Measurements from ENCODE around the gene CCDC124.

CCDC124 gene

GRCh38 chr19:17944301-17944700 is 11.5 kb downstream of the CCDC124 start:
- Histone ChIP-seq H3K9me3 (ENCODE audit: control insufficient read depth, insufficient read depth, low read length) (no peaks in the 10 kb centered on the region), H3K9ac (ENCODE audit: low read depth, low read length) (no peak overlapping the region), H3K36me3 (ENCODE audit: insufficient read depth, low read length) (no peaks in the 10 kb centered on the region), H3K4me1 (ENCODE audit: insufficient read depth, low read length) (no peaks in the 10 kb centered on the region; the same call in 1 of the 2 replicates)

DNA sequence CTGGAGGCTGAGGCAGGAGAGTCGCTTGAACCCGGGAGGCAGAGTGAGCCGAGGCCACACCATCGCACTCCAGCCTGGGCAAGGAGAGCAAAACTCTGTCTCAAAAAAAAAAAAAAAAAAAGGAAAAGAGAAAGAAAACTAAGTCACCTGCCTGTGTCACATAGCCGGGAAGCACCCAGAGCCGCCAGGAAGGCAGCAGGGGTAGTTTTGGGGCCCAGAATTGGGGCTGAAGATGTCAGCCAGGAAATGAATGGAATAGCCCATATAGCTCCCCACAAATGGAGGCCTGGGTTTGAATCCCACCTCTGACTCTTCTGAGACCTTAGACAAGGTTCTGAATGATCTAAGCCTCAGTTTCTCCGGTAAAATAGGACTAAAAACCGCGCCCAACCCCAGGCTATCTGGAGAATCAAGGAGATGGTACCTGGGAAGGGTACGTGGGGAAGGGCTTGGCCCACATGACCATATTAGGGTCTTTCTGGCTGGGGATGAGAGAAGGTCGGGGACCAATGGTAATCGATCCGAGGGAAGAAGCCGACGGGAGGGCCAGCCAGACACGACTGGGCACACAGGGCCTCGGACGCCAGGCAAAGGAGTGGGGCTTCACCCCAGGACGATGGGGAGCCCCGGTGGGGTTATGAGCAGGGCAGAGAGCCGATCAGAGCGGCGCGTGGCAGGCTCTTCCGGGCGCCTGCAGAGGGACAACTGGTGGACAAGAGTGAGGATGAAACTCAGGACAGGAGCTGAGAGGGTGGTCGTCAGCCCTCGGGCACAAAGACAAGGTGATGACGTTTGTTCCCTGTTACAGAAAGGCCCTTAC is 14.4 kb downstream of the CCDC124 start:
- Histone ChIP-seq H3K36me3 (ENCODE audit: insufficient read depth, low read length) (no peaks in the 10 kb centered on the region), H3K9me3 (ENCODE audit: control insufficient read depth, insufficient read depth, low read length) (no peaks in the 10 kb centered on the region), H3K9ac (ENCODE audit: low read depth, low read length) (peak overlapping the region; percentile 55), H3K4me1 (ENCODE audit: insufficient read depth, low read length) (no peaks in the 10 kb centered on the region; the same call in 1 of the 2 replicates)

- Histone ChIP-seq H3K4me1 (ENCODE audit: insufficient read depth, low read length) (peaks cover under 1% of the 10 kb centered on the region; the same call in 1 of the 2 replicates), H3K9ac (ENCODE audit: low read depth, low read length) (no peak overlapping the region; the same call in 1 of the 2 replicates), H3K36me3 (ENCODE audit: insufficient read depth, low read length) (no peaks in the 10 kb centered on the region), H3K9me3 (ENCODE audit: control insufficient read depth, insufficient read depth, low read length) (no peaks in the 10 kb centered on the region)
Observed at GRCh38 chr19:17947815-17948513, 15.1 kb downstream of the CCDC124 start.

DNA sequence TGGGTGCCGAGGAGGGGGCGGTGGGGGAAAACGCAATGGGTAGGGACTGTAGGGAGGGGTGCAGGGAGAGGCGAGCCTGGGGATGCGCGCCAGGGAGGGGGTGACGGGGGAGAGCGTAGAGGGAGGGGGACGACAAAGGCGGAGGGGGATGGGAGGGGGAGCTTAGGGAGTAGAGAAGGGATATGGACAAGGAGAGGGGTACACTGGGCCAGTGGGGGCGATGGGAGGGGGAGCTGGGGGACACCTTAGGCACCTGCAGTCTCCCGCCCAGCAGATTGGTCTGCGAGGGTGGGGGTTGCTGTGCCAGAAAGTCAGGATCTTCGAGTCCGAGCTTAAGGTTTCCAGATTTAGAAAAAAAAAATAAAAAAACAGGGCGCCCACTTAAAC is 15.7 kb downstream of the CCDC124 start:
- Histone ChIP-seq H3K4me1 (ENCODE audit: insufficient read depth, low read length) (peaks cover 5% of the 10 kb centered on the region; the same call in 1 of the 2 replicates), H3K36me3 (ENCODE audit: insufficient read depth, low read length) (no peaks in the 10 kb centered on the region), H3K9me3 (ENCODE audit: control insufficient read depth, insufficient read depth, low read length) (no peaks in the 10 kb centered on the region), H3K9ac (ENCODE audit: low read depth, low read length) (peak overlapping the region; percentile 55)

DNA sequence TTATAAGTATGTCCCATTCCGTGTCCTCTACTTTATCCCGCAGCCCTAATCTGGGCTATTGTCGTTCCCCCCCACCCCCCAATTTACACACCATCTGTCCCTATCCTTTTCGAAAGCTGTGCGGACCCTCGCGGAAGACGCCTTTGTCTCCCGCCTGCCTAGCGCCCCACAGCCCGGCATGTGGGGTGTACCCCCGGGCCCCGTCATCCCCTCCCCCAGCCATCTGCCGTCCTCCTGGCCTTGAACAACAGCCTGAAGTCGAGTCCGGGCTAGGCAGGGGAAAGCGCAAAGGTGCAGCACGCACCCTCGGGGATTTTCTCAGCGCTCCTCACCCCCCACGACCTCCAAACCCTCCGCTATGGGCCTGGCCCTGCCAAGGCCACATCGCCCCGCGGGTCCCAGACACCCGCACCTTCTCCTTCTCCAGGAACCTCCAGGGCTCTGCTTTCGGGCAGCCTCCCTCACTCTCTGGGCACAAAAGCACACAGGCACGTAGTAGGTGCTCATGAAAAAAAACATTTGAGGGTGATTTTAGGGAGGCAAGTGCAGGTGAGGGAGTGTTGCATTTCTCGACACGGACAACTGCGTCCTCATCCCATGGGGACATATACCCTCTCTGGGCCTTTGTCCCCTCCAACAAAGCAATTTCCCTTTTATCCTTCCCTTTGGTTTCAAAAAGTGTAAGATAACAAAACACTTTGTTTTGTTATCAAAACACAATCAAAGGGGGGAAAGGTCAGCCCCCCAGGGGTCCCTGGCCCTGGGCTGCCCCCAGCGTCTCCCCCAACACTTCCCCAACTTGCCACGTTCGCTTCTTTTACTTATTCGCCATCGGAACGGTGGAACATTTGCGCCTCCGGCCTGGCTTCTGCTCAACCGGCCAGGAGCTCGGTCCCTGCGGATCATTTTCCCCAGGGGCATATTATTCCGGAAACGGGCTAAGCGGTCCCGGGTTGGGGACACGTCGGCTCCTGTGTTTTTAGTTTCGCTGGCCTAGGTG is 16.4 kb downstream of the CCDC124 start:
- Histone ChIP-seq H3K36me3 (ENCODE audit: insufficient read depth, low read length) (no peaks in the 10 kb centered on the region), H3K9me3 (ENCODE audit: control insufficient read depth, insufficient read depth, low read length) (no peaks in the 10 kb centered on the region), H3K9ac (ENCODE audit: low read depth, low read length) (peak overlapping the region; percentile 55), H3K4me1 (ENCODE audit: insufficient read depth, low read length) (peaks cover 11% of the 10 kb centered on the region)

DNA sequence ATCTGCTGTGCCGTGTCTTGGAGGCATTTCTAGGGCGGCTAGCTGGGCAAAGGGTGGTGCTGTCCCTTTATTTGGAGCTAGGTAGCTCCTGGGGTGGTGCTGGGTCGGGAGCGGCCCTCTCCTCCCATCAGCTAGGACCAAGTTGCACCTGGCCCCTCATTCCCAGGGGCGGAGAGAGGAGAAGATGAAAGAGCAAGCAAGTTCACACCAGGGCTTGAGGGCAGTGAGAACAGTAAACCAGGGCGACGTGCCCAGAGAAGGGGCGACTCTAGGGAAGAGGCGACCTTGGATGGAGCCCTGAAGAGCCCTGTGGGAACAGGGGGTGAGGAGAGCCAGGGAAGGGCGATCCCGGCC is 17.1 kb downstream of the CCDC124 start:
- Histone ChIP-seq H3K4me1 (ENCODE audit: insufficient read depth, low read length) (peaks cover 11% of the 10 kb centered on the region), H3K36me3 (ENCODE audit: insufficient read depth, low read length) (no peaks in the 10 kb centered on the region), H3K9ac (ENCODE audit: low read depth, low read length) (peak overlapping the region; percentile 55; the same call in 1 of the 2 replicates), H3K9me3 (ENCODE audit: control insufficient read depth, insufficient read depth, low read length) (no peaks in the 10 kb centered on the region)

GRCh38 chr19:17950310-17951156 is 17.7 kb downstream of the CCDC124 start:
- peak overlapping the region; percentile 55 for H3K9ac ChIP-seq (ENCODE audit: low read depth, low read length)
- H3K9me3 ChIP-seq (ENCODE audit: control insufficient read depth, insufficient read depth, low read length) = no peaks in the 10 kb centered on the region
- H3K4me1 ChIP-seq (ENCODE audit: insufficient read depth, low read length) = peaks cover 11% of the 10 kb centered on the region
- no peaks in the 10 kb centered on the region for H3K36me3 ChIP-seq (ENCODE audit: insufficient read depth, low read length)

DNA sequence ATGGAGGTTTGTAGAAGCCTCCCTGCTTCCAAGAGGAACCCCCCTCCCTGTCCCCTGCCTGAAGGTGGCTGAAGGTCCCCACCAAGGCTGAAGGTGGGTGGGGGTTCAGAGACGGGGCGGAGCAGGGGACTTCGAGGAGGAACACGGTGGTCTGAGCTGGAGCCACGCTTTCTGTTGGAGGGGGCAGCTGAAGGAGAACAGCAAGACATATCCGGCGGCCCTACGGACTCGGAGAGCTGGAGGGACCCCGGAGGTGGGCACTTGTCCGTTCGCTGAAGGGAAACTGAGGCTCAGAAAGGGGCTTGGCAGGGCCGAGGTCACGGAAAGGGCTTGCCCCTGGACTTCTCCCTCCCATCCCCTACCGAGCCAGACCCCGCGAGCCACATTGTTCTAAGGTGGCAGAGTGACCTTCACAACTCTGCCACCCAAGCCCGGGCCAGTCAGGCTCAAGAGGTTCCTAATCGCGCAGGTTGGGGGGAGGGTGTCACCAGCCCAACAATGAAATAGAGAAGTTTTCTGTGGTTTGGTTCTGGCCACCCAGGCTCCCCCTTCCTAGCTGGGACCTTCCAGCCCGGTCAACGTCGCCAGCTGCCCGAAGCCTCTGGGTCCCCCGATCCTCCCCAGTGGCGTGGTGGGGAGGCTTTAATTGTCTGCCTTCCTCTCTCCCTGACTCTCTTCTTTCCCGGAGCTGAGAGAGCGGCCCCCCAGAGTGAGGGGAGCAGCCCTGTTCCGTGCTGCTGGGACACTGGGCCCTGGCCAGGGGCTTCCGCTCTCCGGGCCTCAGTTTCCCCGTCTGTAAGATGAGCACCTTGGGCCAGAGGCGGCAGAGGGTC is 18.6 kb downstream of the CCDC124 start:
- peaks cover 11% of the 10 kb centered on the region for H3K4me1 ChIP-seq (ENCODE audit: insufficient read depth, low read length)
- peak overlapping the region; percentile 55; the same call in 1 of the 2 replicates for H3K9ac ChIP-seq (ENCODE audit: low read depth, low read length)
- H3K36me3 ChIP-seq (ENCODE audit: insufficient read depth, low read length) = no peaks in the 10 kb centered on the region
- no peaks in the 10 kb centered on the region for H3K9me3 ChIP-seq (ENCODE audit: control insufficient read depth, insufficient read depth, low read length)

DNA sequence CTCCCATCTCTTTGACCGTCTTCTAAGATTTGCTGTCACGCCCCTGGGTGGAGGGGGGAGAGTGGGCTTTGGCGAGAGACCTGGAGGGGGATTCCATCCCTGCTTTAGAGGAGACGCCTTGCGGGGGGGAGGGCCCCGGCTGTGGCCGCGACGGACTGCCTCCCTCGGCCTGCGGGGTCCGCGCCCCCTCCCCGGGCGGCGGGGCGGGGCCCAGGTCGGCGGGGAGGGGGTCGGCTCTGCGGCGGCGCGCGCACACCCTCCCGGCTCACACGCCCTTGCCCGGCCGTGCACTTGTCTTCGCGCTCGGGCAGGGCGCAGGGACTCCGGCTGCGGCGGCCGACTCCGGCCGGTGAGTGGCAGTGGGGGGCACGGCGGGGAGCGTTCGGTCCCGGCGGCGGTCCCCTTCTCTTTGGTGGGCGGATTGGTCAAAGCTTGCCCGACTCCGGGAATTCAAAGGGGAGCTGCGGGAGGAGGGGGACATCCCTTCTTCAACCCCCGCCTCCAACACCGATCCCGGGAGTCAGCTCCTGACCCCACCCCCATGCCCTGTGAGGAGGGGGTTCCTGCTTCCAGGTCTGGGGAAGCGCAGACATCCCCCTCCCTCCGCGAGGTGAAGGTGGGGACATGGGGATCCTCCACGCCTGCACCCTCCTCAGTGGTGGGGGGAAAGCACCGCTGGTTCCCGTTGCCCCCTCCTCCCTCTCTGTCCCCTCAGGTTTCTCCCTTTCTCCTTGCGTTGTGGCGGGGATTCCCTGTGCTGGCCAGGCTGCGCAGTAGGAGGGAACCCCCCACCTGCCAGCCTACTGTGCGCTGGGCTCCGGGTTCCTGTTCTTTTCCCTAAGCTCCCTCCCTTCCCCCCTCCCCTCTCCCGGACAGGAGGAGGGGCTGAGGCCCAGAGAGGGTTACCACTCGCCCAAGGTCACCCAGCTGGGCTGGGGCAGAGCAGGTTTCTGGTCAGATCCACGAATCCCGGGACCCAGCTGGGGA is 19.5 kb downstream of the CCDC124 start:
- H3K9me3 ChIP-seq (ENCODE audit: control insufficient read depth, insufficient read depth, low read length) = no peaks in the 10 kb centered on the region
- H3K4me1 ChIP-seq (ENCODE audit: insufficient read depth, low read length) = peaks cover 11% of the 10 kb centered on the region
- no peaks in the 10 kb centered on the region for H3K36me3 ChIP-seq (ENCODE audit: insufficient read depth, low read length)
- peak overlapping the region; percentile 55 for H3K9ac ChIP-seq (ENCODE audit: low read depth, low read length)

DNA sequence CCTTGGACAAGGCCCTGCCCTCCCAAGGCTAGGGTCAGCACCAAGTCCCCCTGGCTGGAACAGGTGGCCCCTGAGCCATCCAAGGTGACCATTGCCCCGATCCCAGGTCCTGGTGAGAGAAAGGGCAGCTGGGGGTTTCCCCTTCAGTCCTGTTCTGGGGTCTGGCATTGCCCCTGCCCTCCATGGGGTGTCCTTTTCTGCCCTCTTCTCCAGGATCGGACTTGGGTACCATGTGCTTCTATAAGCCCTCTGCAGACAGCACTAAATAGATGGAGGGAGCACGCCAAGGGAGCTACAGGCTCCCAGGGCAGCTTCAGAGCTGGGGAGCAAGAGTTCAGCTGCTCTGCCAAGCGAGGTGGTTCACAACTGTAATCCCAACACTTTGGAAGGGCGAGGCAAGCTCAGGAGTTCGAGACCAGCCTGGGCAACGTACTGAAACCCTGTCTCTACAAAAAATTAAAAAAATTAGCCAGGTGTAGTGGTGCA is 20.5 kb downstream of the CCDC124 start:
- H3K4me1 ChIP-seq (ENCODE audit: insufficient read depth, low read length) = peaks cover 11% of the 10 kb centered on the region
- H3K36me3 ChIP-seq (ENCODE audit: insufficient read depth, low read length) = no peaks in the 10 kb centered on the region
- no peaks in the 10 kb centered on the region for H3K9me3 ChIP-seq (ENCODE audit: control insufficient read depth, insufficient read depth, low read length)
- peak overlapping the region; percentile 55; the same call in 1 of the 2 replicates for H3K9ac ChIP-seq (ENCODE audit: low read depth, low read length)

DNA sequence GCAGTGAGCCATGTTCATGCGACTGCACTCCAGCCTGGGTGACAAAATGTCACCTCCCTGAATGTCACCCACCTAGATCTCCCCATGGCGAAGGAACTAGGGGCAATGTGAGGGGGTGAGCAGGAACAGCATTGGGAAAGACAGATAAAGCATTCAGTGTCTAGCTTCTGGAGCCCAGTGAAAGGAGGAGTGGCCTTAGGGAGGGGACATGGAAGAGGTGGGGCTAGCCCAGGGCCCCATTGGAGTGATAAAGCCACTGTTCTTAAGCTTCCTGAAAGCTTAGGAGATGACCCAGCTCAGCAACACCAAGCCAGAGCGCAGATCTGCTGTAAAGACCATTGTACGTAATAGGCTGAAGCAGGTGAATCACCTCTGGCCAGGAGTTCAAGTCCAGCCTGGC is 21.1 kb downstream of the CCDC124 start:
- peaks cover 11% of the 10 kb centered on the region for H3K4me1 ChIP-seq (ENCODE audit: insufficient read depth, low read length)
- H3K36me3 ChIP-seq (ENCODE audit: insufficient read depth, low read length) = no peaks in the 10 kb centered on the region
- H3K9ac ChIP-seq (ENCODE audit: low read depth, low read length) = peak overlapping the region; percentile 5; the same call in 1 of the 2 replicates
- H3K9me3 ChIP-seq (ENCODE audit: control insufficient read depth, insufficient read depth, low read length) = no peaks in the 10 kb centered on the region

- no peaks in the 10 kb centered on the region for H3K9me3 ChIP-seq (ENCODE audit: control insufficient read depth, insufficient read depth, low read length)
- H3K9ac ChIP-seq (ENCODE audit: low read depth, low read length) = no peak overlapping the region
Observed at GRCh38 chr19:17954401-17954800, 21.6 kb downstream of the CCDC124 start.

More at GRCh38 chr19:17954401-17954800, 21.6 kb downstream of the CCDC124 start:
- H3K4me1 ChIP-seq (ENCODE audit: insufficient read depth, low read length) = peaks cover 11% of the 10 kb centered on the region
- no peaks in the 10 kb centered on the region for H3K36me3 ChIP-seq (ENCODE audit: insufficient read depth, low read length)

Data from ES-I3 (cell line).